ELF-1 (cell line): ENCODE data around the gene PIAS1.
"Not testable (repeated sequence)": the region's sequence is repeated elsewhere in the genome, so short reads cannot be mapped to it uniquely, and the experiment has no call there.

Source experiments
- DNase-seq: peaks from one replicate; pipeline ENCODE4 v3.0.0-alpha.2; 2016; ENCODE audit warnings: low read depth, low spot score

The PIAS1 gene

GRCh38 chr15:68218331-68218730 lies 164.2 kb downstream of the PIAS1 start:
- DNase-seq, result no peak

- DNase-seq, result no peak
Measured at GRCh38 chr15:68218847-68219798, 165.0 kb downstream of the PIAS1 start.

GRCh38 chr15:68220489-68220888 lies 166.4 kb downstream of the PIAS1 start:
- no peak for DNase-seq

- DNase-seq, result no peak
Measured at GRCh38 chr15:68220967-68221366, 166.9 kb downstream of the PIAS1 start.

- DNase-seq, result not testable (repeated sequence)
Measured at GRCh38 chr15:68221530-68222431, 167.7 kb downstream of the PIAS1 start.

GRCh38 chr15:68222432-68222743 lies 168.3 kb downstream of the PIAS1 start:
- DNase-seq, result not testable (repeated sequence)

GRCh38 chr15:68223171-68223570 lies 169.1 kb downstream of the PIAS1 start:
- DNase-seq, result no peak

GRCh38 chr15:68224108-68224507 lies 170.0 kb downstream of the PIAS1 start:
- no peak for DNase-seq

- no peak for DNase-seq
Measured at GRCh38 chr15:68224546-68225250, 170.6 kb downstream of the PIAS1 start.

- DNase-seq, result not testable (repeated sequence)
Measured at GRCh38 chr15:68225442-68225841, 171.3 kb downstream of the PIAS1 start.

GRCh38 chr15:68227643-68228142 lies 173.6 kb downstream of the PIAS1 start:
- DNase-seq, result no peak

GRCh38 chr15:68228143-68228970 lies 174.2 kb downstream of the PIAS1 start:
- DNase-seq, result peak; percentile 46

- no peak for DNase-seq
Measured at GRCh38 chr15:68228971-68229385, 174.9 kb downstream of the PIAS1 start.

- DNase-seq, result peak; percentile 84
Measured at GRCh38 chr15:68229386-68230156, 175.5 kb downstream of the PIAS1 start, which contains the start of gene CLN6. Gene CLN6, minus strand, starts transcription at chr15:68229728. Its CDS starts 144 bp downstream, at chr15:68229584.

- DNase-seq, result peak; percentile 36
Measured at GRCh38 chr15:68230157-68231100, 176.3 kb downstream of the PIAS1 start.

- no peak for DNase-seq
Measured at GRCh38 chr15:68231102-68231818, 177.1 kb downstream of the PIAS1 start.

- DNase-seq, result no peak
Measured at GRCh38 chr15:68232449-68232848, 178.3 kb downstream of the PIAS1 start.

- DNase-seq, result no peak
Measured at GRCh38 chr15:68232937-68233336, 178.8 kb downstream of the PIAS1 start.
